GM18858 (cell line): ENCODE data around the gene CYP1B1.
"Not testable (repeated sequence)": the region's sequence is repeated elsewhere in the genome, so short reads cannot be mapped to it uniquely, and the experiment has no call there.

Experiments used
- ATAC-seq: cut with Tn5 transposase; IDR thresholded peaks from one replicate; pipeline ENCODE4 v1.9.1; 2021; ENCODE audit not compliant: unreplicated experiment

Gene CYP1B1

DNA sequence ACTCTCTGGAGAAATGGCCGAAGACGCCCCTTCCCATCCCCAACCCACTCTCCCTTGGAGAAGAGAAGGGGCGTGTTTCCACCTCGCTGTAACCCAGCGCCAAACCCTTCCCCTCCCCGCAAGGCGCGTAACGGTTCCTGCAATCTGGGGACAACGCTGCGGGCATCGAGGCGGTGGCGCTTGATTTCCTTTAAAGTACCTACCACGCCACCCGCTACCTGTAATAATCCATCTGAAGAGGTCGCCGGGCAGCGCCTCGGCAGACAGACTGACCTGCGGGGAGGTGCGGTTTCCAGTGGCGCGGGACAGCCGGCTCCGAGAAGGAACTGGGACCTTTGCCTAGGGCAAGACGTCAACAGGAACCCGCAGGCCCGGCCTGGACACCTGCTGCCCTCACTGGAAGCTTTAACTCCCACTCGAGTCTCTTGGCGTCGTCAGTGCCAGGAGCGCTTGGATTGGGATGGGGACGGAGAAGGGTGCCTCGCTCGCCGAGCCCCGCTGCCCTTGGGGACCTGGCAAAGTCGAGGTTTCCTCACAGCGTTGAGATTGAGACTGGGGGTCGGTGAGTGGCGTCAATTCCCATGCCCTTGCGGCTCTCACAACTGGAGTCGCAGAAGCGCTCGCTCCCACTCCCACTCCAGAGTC is at the start of gene CYP1B1:
Gene CYP1B1, minus strand, starts transcription at position 645 of the 645 bp plus-strand sequence. CDS start 763 bp downstream, outside the sequence.
- ATAC-seq: no peak

DNA sequence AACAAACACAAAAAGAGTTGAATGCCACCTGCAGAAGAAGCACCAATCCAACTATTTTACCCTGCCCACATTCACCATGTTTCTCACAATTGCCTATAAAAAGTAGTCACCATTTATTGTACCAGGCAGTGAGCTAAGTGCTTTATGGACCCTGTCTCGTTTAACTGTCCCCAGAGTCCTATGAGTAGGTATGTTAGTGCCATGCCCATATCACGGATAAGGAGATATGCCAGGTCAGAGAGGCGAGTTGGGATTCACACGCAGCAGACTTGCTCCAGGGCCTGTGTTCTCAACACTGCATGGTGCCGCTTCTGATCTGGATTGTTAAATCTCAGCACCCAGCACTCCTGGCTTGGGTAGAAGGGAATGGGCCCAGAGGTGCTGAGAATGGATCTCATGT is 49.1 kb upstream of the CYP1B1 start:
- no peak for ATAC-seq

DNA sequence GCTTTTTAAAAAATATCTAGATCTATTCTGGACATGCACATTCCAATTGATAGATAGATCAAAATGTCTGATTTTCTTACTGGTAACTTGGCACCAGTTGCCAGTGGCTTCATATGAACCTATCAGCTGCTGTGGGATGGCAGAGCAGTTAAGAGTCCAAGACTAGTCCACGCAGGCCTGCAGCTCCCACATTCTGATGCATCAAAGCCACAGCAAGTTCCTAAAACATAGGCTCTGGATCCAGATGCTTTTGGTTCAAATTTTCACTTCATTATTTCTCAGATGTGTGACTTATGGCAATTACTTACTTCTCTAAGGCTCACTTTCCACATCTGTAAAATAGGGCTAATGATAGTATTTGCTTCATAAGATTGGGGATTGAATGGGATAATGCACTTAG is 48.0 kb upstream of the CYP1B1 start:
- ATAC-seq: no peak

DNA sequence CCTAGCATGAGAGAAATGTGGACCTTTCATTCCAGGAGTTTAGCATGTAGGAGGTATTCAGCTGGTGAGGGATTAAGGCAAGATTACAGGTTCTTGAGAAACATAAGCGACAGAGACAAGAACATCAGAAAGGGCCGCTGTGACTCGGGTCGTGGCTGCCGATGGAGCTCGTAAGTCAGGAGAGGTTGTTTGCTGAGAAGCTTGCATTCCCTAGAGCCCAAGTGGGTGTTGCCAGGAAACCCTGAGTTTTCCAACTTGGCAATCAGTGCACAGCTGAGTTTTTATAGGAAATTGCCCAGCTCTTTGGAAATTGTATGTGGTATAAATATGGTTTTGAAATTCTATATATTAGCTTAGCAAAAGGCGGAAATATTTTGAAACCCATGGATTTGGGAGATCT is 46.4 kb upstream of the CYP1B1 start:
- ATAC-seq: no peak

DNA sequence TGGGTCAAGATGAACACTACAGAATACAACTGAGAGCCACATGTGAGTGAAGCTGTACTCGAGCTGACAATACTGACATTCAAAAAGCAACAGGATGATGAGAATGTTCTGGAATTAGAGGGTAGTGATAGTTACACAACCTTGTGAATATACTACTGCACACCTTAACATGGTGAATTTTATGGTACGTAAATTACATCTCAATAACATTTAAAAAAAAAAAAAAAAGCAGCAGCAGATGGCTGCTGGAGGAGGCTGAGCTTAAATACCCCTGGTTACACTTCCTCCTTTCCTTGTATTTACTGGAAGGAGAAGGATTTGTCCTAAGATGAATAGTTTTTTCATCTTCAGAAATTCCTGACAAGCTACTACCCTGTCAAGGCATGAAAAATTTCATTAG is 45.5 kb upstream of the CYP1B1 start:
- ATAC-seq: no peak

DNA sequence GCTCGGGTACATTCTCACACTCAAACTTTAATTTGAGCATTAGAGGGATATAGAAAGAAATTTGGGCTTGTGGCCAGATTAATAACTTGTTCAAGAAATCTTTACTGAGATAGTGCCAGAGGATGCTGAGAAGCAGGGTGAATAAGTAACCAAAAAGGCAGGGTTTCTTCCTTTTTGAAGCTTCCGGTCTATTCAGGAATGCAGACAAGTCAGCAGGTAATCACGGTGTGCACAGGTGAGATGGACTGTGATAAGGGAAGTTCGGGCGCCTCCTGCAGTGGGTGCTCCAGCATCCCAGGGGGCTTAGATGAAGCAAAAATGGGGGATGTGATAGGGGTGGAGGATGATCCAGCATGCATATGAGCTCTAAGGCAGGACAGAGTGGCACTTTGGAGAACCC is 44.9 kb upstream of the CYP1B1 start:
- ATAC-seq: no peak

DNA sequence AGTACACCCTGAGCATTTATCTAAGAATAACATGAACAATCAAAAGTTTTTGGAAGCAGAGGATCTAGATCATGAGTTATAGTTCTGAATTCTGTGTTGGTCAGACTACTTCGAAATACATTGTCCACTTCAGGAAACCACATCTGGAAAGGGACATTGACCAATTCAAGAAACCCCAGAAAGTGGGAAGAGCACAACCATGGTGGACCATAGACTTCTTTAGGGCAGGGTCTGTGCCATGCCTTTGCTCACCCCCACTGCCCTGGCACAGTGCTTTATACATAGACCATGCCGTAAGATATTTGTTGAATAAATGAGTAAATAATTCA is 44.3 kb upstream of the CYP1B1 start:
- no peak for ATAC-seq

DNA sequence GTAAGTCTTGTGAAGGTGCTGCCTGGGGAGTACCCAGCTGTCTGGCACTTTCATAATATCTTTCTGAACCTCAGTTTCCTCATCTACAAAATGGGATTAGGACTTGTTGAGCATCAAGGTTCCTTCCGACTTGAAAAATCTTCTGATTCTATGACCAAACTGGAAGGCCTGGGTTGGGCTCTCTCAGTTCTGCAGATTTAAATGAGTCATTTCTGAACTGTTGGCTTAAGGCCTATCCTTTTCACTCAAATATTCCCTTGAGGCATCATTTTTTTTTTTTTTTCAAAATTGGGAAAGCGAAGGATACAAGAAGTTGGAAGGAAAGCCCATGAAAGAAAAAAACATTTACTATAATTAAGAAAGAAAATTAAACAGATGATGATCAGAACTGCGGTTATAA is 40.8 kb upstream of the CYP1B1 start:
- ATAC-seq: no peak

DNA sequence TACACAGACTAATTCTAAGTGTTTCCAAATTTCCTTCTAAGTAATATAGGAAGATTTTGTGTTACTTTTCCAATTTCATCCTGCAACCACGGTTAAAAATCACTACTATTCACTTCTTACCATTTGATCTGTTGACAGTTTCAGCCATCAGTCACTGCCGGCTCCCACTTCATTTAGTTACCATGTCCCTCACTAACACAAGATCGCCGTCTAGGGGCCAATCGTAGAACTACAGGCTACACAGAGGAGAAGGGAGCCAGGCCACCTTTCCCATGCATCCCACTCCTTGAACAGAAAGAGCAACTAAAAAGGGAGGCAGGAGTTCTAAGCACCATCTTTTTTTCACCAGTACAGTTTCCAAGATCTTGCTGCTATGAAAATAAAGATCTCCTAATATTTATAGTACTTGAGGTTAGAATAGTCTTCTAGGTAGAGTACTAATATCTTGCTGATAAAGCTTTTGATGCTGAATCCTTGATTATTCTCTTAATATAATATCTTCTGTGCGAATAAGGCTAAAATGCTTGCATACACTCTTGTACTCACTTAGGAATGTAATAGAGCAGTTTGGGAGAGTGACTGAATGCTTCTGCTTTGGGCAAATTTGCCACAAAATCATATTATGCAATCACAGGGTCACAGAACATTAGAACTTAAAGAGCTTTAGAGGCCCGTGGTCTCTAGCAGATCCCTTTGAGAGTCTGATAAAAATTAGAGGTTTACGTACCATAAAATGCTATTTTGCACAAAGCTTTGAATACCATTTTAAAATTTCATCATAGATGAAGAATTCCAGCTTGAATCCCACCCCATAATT is 39.5 kb upstream of the CYP1B1 start:
- no peak for ATAC-seq

DNA sequence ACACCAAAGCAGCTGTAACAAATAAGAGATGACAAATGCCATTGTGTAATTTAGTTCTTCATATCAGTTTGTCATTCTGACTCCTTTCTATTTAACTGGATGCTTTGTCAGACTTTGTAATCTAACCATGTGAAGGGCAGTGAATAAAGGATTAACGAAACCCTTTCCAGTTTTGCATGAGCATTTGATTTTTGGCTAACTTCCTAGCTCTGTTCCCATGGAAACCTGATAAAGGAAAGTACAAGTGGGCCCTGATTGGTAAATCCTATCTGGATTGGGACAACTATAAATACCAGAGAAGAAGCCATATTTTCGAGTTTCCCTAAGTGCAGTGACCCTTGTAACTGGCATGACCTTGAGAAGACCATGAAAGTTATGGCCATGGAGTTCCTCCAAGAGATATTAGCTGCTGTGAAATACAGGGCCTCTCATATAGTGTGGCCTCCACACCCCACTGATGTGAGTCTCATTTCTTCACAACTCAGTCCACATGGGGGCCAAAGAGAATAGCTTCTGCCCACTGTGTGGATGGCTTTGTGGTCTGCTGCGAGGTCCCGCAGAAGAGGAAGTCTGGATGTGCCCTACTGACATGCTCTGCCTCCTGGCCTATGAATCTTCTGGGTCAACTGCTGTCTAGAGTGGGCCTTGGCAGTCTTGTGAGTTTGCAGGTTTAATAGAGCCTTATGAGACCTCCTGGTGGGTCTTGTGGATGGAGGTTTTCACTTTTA is 38.2 kb upstream of the CYP1B1 start:
- ATAC-seq: no peak

DNA sequence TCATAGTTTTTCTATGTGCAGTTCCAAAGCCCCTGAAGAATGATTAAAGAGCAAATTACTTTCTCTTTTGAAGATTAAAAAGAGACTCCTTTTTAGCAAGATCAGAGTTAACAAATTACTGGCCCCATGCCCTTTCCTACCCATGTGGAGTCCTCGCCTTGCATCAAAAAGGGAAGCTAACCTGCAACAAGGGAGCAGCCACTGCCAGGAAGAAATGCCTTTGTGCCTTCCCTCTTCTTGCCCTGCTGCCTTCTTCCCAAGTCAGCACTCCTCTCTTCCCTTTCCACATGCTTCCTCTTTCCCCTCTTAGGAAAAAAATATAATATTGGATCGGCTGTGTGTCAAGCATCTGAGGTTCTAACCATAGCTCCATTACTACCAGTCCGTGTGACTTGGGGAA is 37.1 kb upstream of the CYP1B1 start:
- no peak for ATAC-seq

DNA sequence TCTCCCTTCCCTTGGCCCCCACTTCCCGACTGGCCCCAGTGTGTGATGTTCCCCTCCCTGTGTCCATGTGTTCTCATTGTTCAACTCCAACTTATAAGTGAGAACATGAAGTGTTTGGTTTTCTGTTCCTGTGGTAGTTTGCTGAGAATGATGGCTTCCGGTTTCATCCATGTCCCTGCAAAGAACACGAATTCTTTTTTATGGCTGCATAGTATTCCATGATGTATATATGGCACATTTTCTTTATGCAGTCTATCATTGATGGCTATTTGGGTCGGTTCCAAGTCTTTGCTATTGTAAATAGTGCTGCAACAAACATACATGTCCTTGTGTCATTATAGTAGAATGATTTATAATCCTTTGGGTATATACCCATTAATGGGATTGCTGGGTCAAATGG is 35.4 kb upstream of the CYP1B1 start:
- ATAC-seq: not testable (repeated sequence)

DNA sequence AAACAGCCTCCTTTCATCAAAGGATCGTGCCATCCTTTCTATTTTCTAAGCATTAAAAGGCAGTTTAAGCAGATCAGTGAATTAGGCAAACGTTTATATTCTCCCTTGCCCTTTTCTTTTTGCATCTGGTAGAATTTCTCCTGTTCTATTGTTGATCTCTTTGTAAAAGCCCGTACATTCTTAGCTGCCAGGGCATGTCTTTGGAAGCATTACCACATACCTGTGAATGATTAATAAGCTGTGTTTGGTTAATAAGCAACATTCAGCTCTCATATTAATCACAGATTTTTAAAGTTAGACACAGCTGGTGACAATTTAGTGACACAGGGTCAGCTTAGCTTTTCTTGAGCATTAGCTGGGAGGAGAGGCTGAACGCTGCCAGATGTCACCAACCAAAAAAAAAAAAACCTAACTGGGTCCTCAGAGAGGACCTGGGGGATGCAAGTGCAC is 33.8 kb upstream of the CYP1B1 start:
- ATAC-seq: no peak

DNA sequence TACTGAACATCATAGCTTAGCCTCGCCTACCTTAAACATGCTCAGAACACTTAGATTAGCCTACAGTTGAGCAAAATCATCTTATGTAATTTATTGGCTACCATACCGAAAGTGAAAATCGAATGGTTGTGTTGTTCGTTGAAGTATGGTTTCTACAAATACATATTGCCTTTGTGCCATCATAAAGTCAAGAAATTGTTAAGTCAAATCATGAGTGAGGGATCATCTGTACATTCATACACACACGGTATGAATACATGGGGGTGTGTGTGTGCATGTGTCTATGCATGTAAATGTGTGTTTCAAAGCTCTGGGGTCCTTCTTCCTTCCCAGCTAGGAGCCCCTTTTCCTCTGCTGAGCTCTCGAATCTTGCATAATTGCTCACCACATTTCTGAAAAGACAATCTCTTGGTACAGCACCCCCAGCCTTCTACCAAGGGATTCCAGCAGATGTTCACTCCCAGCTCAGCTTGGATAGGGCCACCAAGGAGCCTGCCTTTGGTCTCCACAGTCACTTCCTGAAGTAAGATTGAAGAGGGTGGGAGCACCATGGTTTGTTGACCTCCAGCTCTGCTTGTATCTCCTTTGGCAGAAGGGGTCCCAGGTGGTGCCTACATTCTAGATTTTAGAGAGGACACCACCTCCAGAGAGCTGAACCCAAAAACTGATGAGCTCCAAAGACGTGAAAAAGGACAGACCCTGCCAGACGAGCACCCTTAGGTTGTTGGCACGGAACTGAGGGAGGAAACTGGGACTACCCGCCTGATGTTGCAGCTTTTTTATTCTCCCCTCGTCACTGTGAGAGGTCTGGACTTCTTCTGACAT is 33.2 kb upstream of the CYP1B1 start:
- no peak for ATAC-seq

DNA sequence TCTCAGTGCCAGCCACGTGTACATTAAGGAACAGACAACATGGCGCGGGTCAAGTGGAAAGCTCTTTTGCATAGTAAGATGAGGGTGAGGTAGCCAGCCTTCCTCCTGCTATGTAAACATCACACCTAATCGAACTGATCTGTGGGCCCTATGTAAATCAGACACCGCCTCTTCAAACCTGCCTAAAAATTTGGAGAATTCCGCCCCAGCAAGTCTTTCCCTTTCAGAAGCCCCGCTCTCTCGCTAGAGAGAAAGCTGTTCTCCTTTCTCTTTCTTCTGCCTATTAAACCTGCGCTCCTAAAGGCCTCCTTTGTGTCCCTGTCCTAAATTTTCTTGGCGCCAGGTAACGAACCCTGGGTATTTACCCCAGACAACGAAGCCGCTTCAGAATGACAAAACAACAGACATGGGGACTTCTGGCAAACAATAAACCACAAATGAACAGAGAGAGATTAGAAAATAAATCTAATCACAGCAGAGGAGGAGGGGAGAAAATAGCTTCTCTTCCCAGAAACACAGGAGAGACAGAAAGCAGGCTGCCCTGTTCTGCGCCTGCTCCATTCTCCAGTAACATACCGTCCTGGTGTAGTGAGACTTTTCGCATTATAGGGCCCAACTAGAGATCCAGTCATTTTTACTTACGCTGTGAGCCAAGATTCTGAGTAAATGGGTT is 31.9 kb upstream of the CYP1B1 start:
- ATAC-seq: no peak

DNA sequence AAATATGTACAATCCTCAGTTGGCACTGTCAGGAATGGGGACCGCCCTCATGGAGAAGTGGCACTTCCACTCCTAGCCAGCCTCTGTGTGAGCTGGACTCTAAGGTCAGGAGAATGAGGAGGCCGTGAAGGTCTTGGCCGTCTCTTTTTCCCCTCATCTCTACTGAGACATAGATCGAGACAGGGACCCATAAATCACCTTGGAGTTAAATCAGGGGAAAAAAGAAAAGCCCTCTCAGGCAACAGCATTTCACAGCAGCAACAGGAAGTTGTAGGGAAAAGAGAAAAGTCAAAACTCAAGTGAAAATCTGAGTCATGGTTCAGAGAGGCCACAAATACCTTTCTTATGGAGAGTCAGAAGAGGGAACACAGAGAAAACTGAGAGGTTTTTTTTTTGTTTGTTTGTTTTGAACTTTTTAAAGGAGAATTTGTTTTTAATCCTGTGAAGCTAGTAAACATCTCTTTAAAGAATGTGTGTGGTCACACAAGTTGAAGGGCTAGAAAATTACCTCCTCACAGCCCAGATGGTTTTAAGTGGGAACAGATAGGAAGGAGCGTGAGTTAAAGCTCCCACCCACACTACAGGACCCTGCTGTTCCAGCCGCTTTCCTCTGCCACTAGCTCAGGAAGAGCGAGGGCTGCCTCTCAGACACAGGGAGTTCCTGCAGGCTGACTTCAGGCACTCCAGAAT is 30.6 kb upstream of the CYP1B1 start:
- no peak for ATAC-seq

DNA sequence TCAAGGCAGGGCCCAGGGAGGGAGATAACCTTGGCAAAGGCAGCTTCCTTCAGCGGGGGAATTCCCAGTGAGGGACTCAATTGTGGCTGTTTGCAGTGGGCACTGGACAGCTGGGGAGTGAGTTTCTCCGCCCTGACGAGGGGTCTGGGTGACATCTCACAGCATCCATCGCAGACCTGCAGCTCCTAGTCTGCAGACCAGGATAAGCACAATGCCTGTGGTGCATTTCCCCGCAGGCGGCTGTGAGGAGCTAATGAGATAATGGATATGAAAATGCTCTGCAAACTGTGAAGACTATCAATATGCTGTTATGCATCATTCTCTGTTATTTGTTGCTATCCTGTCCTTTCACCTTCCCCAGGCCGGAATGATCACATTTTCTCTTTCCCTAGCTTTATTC is 30.0 kb upstream of the CYP1B1 start:
- no peak for ATAC-seq

DNA sequence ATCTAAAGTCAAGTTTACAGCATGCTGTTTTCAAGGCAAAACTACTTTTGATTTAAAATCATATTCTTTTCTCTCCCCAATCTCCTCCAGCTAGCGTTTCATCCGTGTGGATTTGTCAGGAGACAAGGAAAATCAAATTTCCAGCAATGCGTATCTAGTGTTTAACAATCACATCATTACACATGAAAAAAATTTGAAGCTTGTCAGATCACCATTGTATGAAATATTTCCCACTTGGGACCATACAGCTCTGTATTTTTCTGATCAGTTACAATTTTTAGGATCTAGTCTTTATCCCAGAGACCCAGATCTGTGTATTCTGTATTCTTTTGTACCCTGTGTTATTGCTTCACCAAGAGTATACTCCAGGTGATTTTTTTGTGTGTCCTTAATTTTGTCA is 28.6 kb upstream of the CYP1B1 start:
- no peak for ATAC-seq

DNA sequence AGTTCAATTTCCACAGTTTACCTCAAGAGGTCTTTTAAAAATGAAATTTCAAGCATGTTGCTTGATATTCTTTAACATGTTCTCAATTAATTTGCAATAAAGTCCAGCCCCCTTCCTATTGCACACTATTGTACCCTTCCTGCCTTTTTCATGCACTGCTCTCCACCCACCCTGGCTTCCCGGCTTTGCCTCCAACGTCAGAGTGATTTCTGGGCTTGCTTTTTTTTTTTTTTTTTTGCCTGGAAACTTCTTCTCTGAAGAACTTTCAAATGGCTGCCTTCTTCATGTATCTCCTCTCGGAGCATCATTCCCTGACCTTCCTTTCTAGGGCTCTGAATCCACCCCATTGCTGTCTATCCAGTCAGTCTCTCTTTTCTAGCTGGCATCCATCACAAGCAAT is 24.4 kb upstream of the CYP1B1 start:
- no peak for ATAC-seq
